ENCODE data around the gene THEMIS. TPM values are rescaled to one million over a fixed set of nuclear protein-coding genes. Genes with fewer than 3 reads are reported as not detected.

Gene THEMIS
- total and polyA plus RNA-seq, 4 donors = 0.06 to 0.14 (median 0.10) TPM; not detected in 1

DNA sequence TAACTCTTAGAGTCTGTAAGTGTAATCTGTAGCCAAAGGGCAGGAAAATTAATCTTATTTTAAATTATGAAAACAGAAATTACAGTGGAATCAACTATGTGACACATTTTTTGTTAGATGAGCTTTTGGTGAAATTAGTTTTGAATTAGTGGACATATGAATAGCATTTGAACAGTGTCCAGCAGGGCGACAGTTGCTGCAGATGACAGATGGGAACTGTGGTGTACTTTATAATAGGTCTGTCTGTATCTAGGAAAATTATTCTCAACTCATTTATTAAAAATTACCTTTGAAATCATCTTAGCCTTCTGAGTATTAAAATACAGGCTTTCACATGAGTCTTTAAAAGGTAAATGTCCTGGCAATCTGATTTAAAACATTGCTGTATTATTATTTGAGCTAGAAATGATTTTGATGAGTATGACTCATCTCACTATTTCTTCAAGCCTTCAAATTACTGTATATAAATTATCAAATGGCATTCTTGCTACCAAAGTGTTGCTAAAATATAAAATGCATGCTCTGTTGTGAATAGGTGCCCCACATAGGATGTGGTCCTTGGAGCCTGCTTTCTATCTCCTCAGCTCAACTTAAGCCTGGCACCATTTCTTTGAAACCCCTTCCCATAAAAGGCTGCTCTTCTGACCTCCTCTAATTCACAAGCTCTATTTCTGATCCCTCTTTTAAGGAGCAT, 173.5 kb downstream of the THEMIS start:
- DNase-seq (ENCODE audit: low read depth in 4 of 6, low spot score in 6 of 6) = peak in 1 of 6 donors; percentile 12

DNA sequence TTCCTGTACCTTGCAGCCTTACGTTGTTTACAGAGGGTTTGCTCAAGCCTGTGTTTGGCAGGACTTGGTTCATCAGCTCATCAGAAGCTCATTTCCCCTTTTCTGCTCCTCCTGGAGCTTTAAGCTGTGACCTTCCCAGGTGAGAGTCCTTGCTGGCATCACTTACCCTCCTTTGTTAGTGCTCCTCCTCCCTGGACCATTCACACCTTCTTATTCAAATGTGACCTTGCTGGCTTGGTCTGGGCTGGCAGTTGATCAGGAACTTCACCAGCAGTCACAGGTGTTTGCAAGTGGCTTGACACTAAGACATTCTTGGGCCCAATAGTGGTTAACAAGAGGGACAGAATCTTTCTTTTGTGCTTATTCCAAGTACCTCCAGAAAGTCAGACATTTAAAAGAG, 175.0 kb downstream of the THEMIS start:
- Histone ChIP-seq H3K4me3 (ENCODE audit: low read depth, low read length) (no peak overlapping the region), H3K27me3 (ENCODE audit: control insufficient read depth, insufficient read depth, low read length) (no peaks in the 10 kb centered on the region), H3K27ac (ENCODE audit: low read depth, low read length) (no peak overlapping the region), H3K36me3 (ENCODE audit: control insufficient read depth, insufficient read depth, low read length) (no peaks in the 10 kb centered on the region), H3K4me1 (ENCODE audit: control insufficient read depth, insufficient read depth, low read length) (no peaks in the 10 kb centered on the region), H3K9me3 (ENCODE audit: control insufficient read depth, insufficient read depth, low read length) (no peaks in the 10 kb centered on the region)
- 93% methylated on average over 1 of the region's 1 CpG for WGBS (ENCODE audit: insufficient coverage)
- DNase-seq (ENCODE audit: low read depth in 4 of 6, low spot score in 6 of 6) = no peak

More for the DNA sequence above, 173.5 kb downstream of the THEMIS start:
- no peaks in the 10 kb centered on the region for H3K27me3 ChIP-seq (ENCODE audit: control insufficient read depth, insufficient read depth, low read length)
- no peaks in the 10 kb centered on the region for H3K36me3 ChIP-seq (ENCODE audit: control insufficient read depth, insufficient read depth, low read length)
- WGBS (ENCODE audit: insufficient coverage) = no CpG with 5 or more reads among the region's 1 CpG
- H3K9me3 ChIP-seq (ENCODE audit: control insufficient read depth, insufficient read depth, low read length) = no peaks in the 10 kb centered on the region
- no peak overlapping the region for H3K27ac ChIP-seq (ENCODE audit: low read depth, low read length)
- no peaks in the 10 kb centered on the region for H3K4me1 ChIP-seq (ENCODE audit: control insufficient read depth, insufficient read depth, low read length)
- no peak overlapping the region for H3K4me3 ChIP-seq (ENCODE audit: low read depth, low read length)

DNA sequence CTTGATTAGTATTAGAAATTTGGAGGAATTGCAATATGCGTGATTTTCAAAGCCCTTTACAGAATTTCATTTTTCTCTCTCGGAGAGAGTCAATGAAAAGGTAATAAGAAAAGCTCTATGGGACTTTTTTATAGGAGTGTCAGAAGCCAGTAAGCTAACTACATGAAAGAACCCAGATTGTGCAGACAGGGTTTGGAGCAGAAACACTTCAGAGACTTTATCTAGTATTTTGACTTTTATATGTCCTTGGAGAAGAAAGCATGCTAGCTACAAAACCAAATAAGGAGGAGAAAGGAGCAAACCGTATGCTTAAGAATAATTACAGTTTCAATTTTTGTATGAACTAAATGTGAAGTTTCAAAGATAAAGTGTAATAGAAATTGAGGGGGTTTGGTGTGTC, 182.2 kb downstream of the THEMIS start:
- DNase-seq (ENCODE audit: low read depth in 4 of 6, low spot score in 6 of 6) = peak in 2 of 6 donors; percentile 14 to 35
- Histone ChIP-seq H3K4me3 (ENCODE audit: low read depth, low read length) (no peak overlapping the region), H3K36me3 (ENCODE audit: control insufficient read depth, insufficient read depth, low read length) (no peaks in the 10 kb centered on the region), H3K9me3 (ENCODE audit: control insufficient read depth, insufficient read depth, low read length) (no peaks in the 10 kb centered on the region), H3K27me3 (ENCODE audit: control insufficient read depth, insufficient read depth, low read length) (no peaks in the 10 kb centered on the region), H3K27ac (ENCODE audit: low read depth, low read length) (no peak overlapping the region), H3K4me1 (ENCODE audit: control insufficient read depth, insufficient read depth, low read length) (no peaks in the 10 kb centered on the region)
- WGBS (ENCODE audit: insufficient coverage) = 80% methylated on average over 1 of the region's 3 CpGs

- DNase-seq (ENCODE audit: low read depth in 4 of 6, low spot score in 6 of 6) = no peak
- no peak overlapping the region for H3K4me3 ChIP-seq (ENCODE audit: low read depth, low read length)
- no peak overlapping the region for H3K27ac ChIP-seq (ENCODE audit: low read depth, low read length)
- 100% methylated on average over 2 of the region's 2 CpGs for WGBS (ENCODE audit: insufficient coverage)
- no peaks in the 10 kb centered on the region for H3K9me3 ChIP-seq (ENCODE audit: control insufficient read depth, insufficient read depth, low read length)
- no peaks in the 10 kb centered on the region for H3K4me1 ChIP-seq (ENCODE audit: control insufficient read depth, insufficient read depth, low read length)
- no peaks in the 10 kb centered on the region for H3K36me3 ChIP-seq (ENCODE audit: control insufficient read depth, insufficient read depth, low read length)
- no peaks in the 10 kb centered on the region for H3K27me3 ChIP-seq (ENCODE audit: control insufficient read depth, insufficient read depth, low read length)
Observed at GRCh38 chr6:127717384-127717783, 183.5 kb downstream of the THEMIS start.

GRCh38 chr6:127716465-127716864, 184.4 kb downstream of the THEMIS start:
- H3K4me1 ChIP-seq (ENCODE audit: control insufficient read depth, insufficient read depth, low read length) = no peaks in the 10 kb centered on the region
- DNase-seq (ENCODE audit: low read depth in 4 of 6, low spot score in 6 of 6) = no peak
- no peaks in the 10 kb centered on the region for H3K9me3 ChIP-seq (ENCODE audit: control insufficient read depth, insufficient read depth, low read length)
- no peak overlapping the region for H3K27ac ChIP-seq (ENCODE audit: low read depth, low read length)
- WGBS (ENCODE audit: insufficient coverage) = 100% methylated on average over 1 of the region's 2 CpGs
- no peak overlapping the region for H3K4me3 ChIP-seq (ENCODE audit: low read depth, low read length)
- H3K36me3 ChIP-seq (ENCODE audit: control insufficient read depth, insufficient read depth, low read length) = no peaks in the 10 kb centered on the region
- no peaks in the 10 kb centered on the region for H3K27me3 ChIP-seq (ENCODE audit: control insufficient read depth, insufficient read depth, low read length)

DNA sequence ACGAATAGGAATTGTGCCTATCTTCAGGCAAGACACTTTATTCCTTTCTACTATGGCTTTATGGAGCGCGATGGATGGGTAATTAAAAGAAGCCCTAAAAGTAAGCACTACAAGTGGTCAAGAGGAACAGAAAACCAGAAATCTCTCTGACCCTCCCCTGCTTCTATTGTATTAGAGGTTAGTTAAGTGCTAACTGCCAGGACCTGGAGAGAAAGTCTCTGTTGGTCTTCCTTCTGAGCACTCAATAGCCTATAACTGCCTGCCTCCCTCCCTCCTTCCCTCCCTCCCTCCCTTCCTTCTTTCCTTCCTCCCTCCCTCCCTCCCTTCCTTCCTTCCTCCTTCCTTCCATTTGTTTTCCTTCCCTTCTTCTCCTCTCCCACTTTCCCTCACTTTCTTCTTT, 190.2 kb downstream of the THEMIS start:
- H3K36me3 ChIP-seq (ENCODE audit: control insufficient read depth, insufficient read depth, low read length) = no peaks in the 10 kb centered on the region
- no peak overlapping the region for H3K4me3 ChIP-seq (ENCODE audit: low read depth, low read length)
- WGBS (ENCODE audit: insufficient coverage) = no CpG with 5 or more reads among the region's 3 CpGs
- no peaks in the 10 kb centered on the region for H3K9me3 ChIP-seq (ENCODE audit: control insufficient read depth, insufficient read depth, low read length)
- no peaks in the 10 kb centered on the region for H3K27me3 ChIP-seq (ENCODE audit: control insufficient read depth, insufficient read depth, low read length)
- no peaks in the 10 kb centered on the region for H3K4me1 ChIP-seq (ENCODE audit: control insufficient read depth, insufficient read depth, low read length)
- DNase-seq (ENCODE audit: low read depth in 4 of 6, low spot score in 6 of 6) = no peak
- H3K27ac ChIP-seq (ENCODE audit: low read depth, low read length) = no peak overlapping the region

GRCh38 chr6:127706216-127706615, 194.6 kb downstream of the THEMIS start:
- no peaks in the 10 kb centered on the region for H3K4me1 ChIP-seq (ENCODE audit: control insufficient read depth, insufficient read depth, low read length)
- no peaks in the 10 kb centered on the region for H3K9me3 ChIP-seq (ENCODE audit: control insufficient read depth, insufficient read depth, low read length)
- no peak overlapping the region for H3K4me3 ChIP-seq (ENCODE audit: low read depth, low read length)
- DNase-seq (ENCODE audit: low read depth in 4 of 6, low spot score in 6 of 6) = no peak
- H3K36me3 ChIP-seq (ENCODE audit: control insufficient read depth, insufficient read depth, low read length) = no peaks in the 10 kb centered on the region
- H3K27ac ChIP-seq (ENCODE audit: low read depth, low read length) = no peak overlapping the region
- H3K27me3 ChIP-seq (ENCODE audit: control insufficient read depth, insufficient read depth, low read length) = no peaks in the 10 kb centered on the region

DNA sequence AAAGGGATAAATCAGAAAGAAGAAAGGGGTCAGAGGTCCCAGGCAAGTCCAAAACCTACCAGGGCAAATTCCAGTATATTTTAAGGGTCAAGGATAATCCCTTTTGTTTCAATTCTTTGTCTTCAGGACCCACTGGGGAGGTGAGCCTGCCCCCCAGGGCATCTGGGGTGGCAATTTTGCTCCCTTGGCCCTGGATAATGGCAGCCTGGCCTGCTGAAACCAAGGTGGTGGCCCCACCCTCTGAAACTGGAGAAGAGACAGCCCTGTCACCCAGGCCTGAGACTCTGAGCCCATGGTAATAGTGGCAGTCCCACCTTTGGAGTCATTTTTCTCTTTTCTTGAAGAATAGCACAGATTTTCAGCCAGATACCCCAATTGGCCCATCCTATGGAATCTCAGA, 205.8 kb downstream of the THEMIS start:
- Histone ChIP-seq H3K36me3 (ENCODE audit: control insufficient read depth, insufficient read depth, low read length) (no peaks in the 10 kb centered on the region), H3K27ac (ENCODE audit: low read depth, low read length) (no peak overlapping the region), H3K27me3 (ENCODE audit: control insufficient read depth, insufficient read depth, low read length) (no peaks in the 10 kb centered on the region), H3K4me3 (ENCODE audit: low read depth, low read length) (no peak overlapping the region), H3K9me3 (ENCODE audit: control insufficient read depth, insufficient read depth, low read length) (no peaks in the 10 kb centered on the region), H3K4me1 (ENCODE audit: control insufficient read depth, insufficient read depth, low read length) (no peaks in the 10 kb centered on the region)
- no peak for DNase-seq (ENCODE audit: low read depth in 4 of 6, low spot score in 6 of 6)

GRCh38 chr6:127691146-127691545, 209.7 kb downstream of the THEMIS start:
- no peak overlapping the region for H3K4me3 ChIP-seq (ENCODE audit: low read depth, low read length)
- H3K27ac ChIP-seq (ENCODE audit: low read depth, low read length) = no peak overlapping the region

DNA sequence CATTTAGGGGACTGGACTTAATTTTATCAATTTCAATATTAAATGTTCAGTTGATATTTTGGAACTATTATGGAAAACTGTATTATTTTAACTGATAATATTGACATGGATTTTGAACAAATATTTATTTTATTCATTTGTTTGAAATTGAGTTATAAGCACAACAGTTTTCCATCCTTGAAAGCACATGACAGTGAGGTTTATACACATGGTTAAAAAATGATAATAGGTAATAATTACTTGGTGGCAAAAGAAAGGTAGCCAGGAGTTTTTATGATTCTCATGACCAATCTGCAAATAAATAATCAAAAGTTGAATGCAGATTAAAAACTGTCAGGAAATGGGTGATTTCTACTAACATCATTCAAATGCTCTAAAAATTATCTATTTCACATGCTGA, 210.3 kb downstream of the THEMIS start:
- Histone ChIP-seq H3K9me3 (ENCODE audit: control insufficient read depth, insufficient read depth, low read length) (peaks cover 2% of the 10 kb centered on the region), H3K4me3 (ENCODE audit: low read depth, low read length) (no peak overlapping the region), H3K27me3 (ENCODE audit: control insufficient read depth, insufficient read depth, low read length) (no peaks in the 10 kb centered on the region), H3K27ac (ENCODE audit: low read depth, low read length) (no peak overlapping the region), H3K36me3 (ENCODE audit: control insufficient read depth, insufficient read depth, low read length) (no peaks in the 10 kb centered on the region), H3K4me1 (ENCODE audit: control insufficient read depth, insufficient read depth, low read length) (no peaks in the 10 kb centered on the region)
- DNase-seq (ENCODE audit: low read depth in 4 of 6, low spot score in 6 of 6) = no peak

More at GRCh38 chr6:127691146-127691545, 209.7 kb downstream of the THEMIS start:
- Histone ChIP-seq H3K27me3 (ENCODE audit: control insufficient read depth, insufficient read depth, low read length) (no peaks in the 10 kb centered on the region), H3K36me3 (ENCODE audit: control insufficient read depth, insufficient read depth, low read length) (no peaks in the 10 kb centered on the region), H3K4me1 (ENCODE audit: control insufficient read depth, insufficient read depth, low read length) (no peaks in the 10 kb centered on the region), H3K9me3 (ENCODE audit: control insufficient read depth, insufficient read depth, low read length) (peaks cover 2% of the 10 kb centered on the region)
- DNase-seq (ENCODE audit: low read depth in 4 of 6, low spot score in 6 of 6) = no peak
